ENCODE results near the gene PTGER3. TPM values are rescaled to one million over a fixed set of nuclear protein-coding genes. Genes with fewer than 3 reads are reported as not detected.
"Not testable (repeated sequence)": the region's sequence is repeated elsewhere in the genome, so short reads cannot be mapped to it uniquely, and the experiment has no call there.

PTGER3 gene
- total RNA-seq, 4 donors from 2014 or later, result 23.1 to 60.8 (median 48.8) TPM

GRCh38 chr1:70947835-70948234, 99.8 kb downstream of the PTGER3 start:
- Histone ChIP-seq H3K36me3 (no peaks in the 10 kb centered on the region), H3K27ac (no peak overlapping the region), H3K9me3 (no peaks in the 10 kb centered on the region), H3K4me1 (no peaks in the 10 kb centered on the region), H3K27me3 (no peaks in the 10 kb centered on the region), H3K4me3 (no peak overlapping the region)
- no peak for TF ChIP-seq POLR2A (IDR thresholded peaks at IDR 0.05)
- TF ChIP-seq POLR2AphosphoS5 (IDR thresholded peaks at IDR 0.05), result no peak
- 85% methylated on average over 2 of the region's 2 CpGs for WGBS
- no peak for DNase-seq (ENCODE audit: low spot score in 2 of 2)

- Histone ChIP-seq H3K27me3 (no peaks in the 10 kb centered on the region), H3K9me3 (no peaks in the 10 kb centered on the region), H3K27ac (no peak overlapping the region), H3K36me3 (no peaks in the 10 kb centered on the region), H3K4me3 (no peak overlapping the region), H3K4me1 (no peaks in the 10 kb centered on the region)
- no peak for DNase-seq (ENCODE audit: low spot score in 2 of 2)
- TF ChIP-seq POLR2AphosphoS5 (IDR thresholded peaks at IDR 0.05) (no peak), POLR2A (IDR thresholded peaks at IDR 0.05) (no peak), EP300 (IDR thresholded peaks at IDR 0.05) (no peak), CTCF (IDR thresholded peaks at IDR 0.05) (no peak)
- WGBS, result 87% methylated on average over 2 of the region's 2 CpGs
These were observed 101.9 kb downstream of the PTGER3 start for GRCh38 chr1:70945676-70946075.

GRCh38 chr1:70945251-70945650, 102.4 kb downstream of the PTGER3 start:
- no peak for TF ChIP-seq POLR2AphosphoS5 (IDR thresholded peaks at IDR 0.05)
- WGBS, result 57% methylated on average over 3 of the region's 3 CpGs
- Histone ChIP-seq H3K27me3 (no peaks in the 10 kb centered on the region), H3K27ac (no peak overlapping the region), H3K4me3 (no peak overlapping the region), H3K9me3 (no peaks in the 10 kb centered on the region), H3K4me1 (no peaks in the 10 kb centered on the region), H3K36me3 (no peaks in the 10 kb centered on the region)
- no peak for DNase-seq (ENCODE audit: low spot score in 2 of 2)

- no peak for DNase-seq (ENCODE audit: low spot score in 2 of 2)
- no peaks in the 10 kb centered on the region for H3K36me3 ChIP-seq
- TF ChIP-seq EP300 (IDR thresholded peaks at IDR 0.05) (no peak), POLR2A (IDR thresholded peaks at IDR 0.05) (no peak), POLR2AphosphoS5 (IDR thresholded peaks at IDR 0.05) (no peak), CTCF (IDR thresholded peaks at IDR 0.05) (no peak)
- H3K4me3 ChIP-seq, result no peak overlapping the region
- 86% methylated on average over 2 of the region's 2 CpGs for WGBS
- no peaks in the 10 kb centered on the region for H3K27me3 ChIP-seq
- no peaks in the 10 kb centered on the region for H3K4me1 ChIP-seq
- H3K9me3 ChIP-seq, result no peaks in the 10 kb centered on the region
- H3K27ac ChIP-seq, result no peak overlapping the region
These were observed 106.1 kb downstream of the PTGER3 start for GRCh38 chr1:70941563-70941962.

- WGBS, result 67% methylated on average over 2 of the region's 2 CpGs
- not testable (repeated sequence) for H3K36me3 ChIP-seq; H3K4me1 ChIP-seq; DNase-seq (ENCODE audit: low spot score in 2 of 2); H3K27me3 ChIP-seq; H3K9me3 ChIP-seq; H3K4me3 ChIP-seq; H3K27ac ChIP-seq
These were observed 107.2 kb downstream of the PTGER3 start for GRCh38 chr1:70940398-70940797.

GRCh38 chr1:70934194-70934961, 113.2 kb downstream of the PTGER3 start:
- Histone ChIP-seq H3K27me3 (no peaks in the 10 kb centered on the region), H3K36me3 (no peaks in the 10 kb centered on the region), H3K27ac (no peak overlapping the region), H3K9me3 (no peaks in the 10 kb centered on the region), H3K4me1 (no peaks in the 10 kb centered on the region), H3K4me3 (no peak overlapping the region)
- TF ChIP-seq POLR2AphosphoS5 (IDR thresholded peaks at IDR 0.05) (no peak), EP300 (IDR thresholded peaks at IDR 0.05) (no peak), POLR2A (IDR thresholded peaks at IDR 0.05) (no peak), CTCF (IDR thresholded peaks at IDR 0.05) (no peak)
- DNase-seq (ENCODE audit: low spot score in 2 of 2), result no peak
- 66% methylated on average over 5 of the region's 5 CpGs for WGBS

- no peaks in the 10 kb centered on the region for H3K4me1 ChIP-seq
- DNase-seq (ENCODE audit: low spot score in 2 of 2), result no peak
- no peaks in the 10 kb centered on the region for H3K27me3 ChIP-seq
- no peaks in the 10 kb centered on the region for H3K36me3 ChIP-seq
- H3K27ac ChIP-seq, result no peak overlapping the region
- no peak for TF ChIP-seq CTCF (IDR thresholded peaks at IDR 0.05)
- no peak for TF ChIP-seq POLR2A (IDR thresholded peaks at IDR 0.05)
- no peak for TF ChIP-seq EP300 (IDR thresholded peaks at IDR 0.05)
- TF ChIP-seq POLR2AphosphoS5 (IDR thresholded peaks at IDR 0.05), result no peak
- no peaks in the 10 kb centered on the region for H3K9me3 ChIP-seq
- 70% methylated on average over 1 of the region's 1 CpG for WGBS
- H3K4me3 ChIP-seq, result no peak overlapping the region
These were observed 117.6 kb downstream of the PTGER3 start for GRCh38 chr1:70930062-70930461.
